Spleen (tissue), 7 donors: ENCODE results near the gene GKN1.

Experiments used
- CTCF ChIP-seq, 11 experiments: fragments of 200-600 bp in 7 of 11; fragments of 450-650 bp in 4 of 11; sonication (generic) in 4 of 11; IDR thresholded peaks in 8 of 11; conservative IDR thresholded peaks in 3 of 11; 1 replicate in 7 of 11; 2 replicates in 4 of 11; pipeline versions ENCODE4 v1.4.0 to v1.8.0; 2016 to 2021; ENCODE audit warnings: antibody characterized with exemption in 11 of 11, inconsistent platforms in 4 of 11, mild to moderate bottlenecking in 1 of 11
- POLR2A ChIP-seq, 3 donors: fragments of 450-650 bp; IDR thresholded peaks; one replicate each; pipeline ENCODE4 v1.5.1; 2017; ENCODE audit warnings: antibody characterized with exemption in 3 of 3, mild to moderate bottlenecking in 1 of 3
- POLR2AphosphoS5 ChIP-seq, 3 donors: sonication (generic); formaldehyde crosslinking; IDR thresholded peaks; one replicate each; pipeline ENCODE4 v1.5.1; 2017; ENCODE audit warnings: antibody characterized with exemption in 3 of 3
- donor health status: DM: no; HTN: no; CAD: no; lungs with moderate emphysema.
- donor health status: DM: no; HTN: no; CAD: no.
- donor health status: DM: no; HTN: no; CAD: no.

DNA sequence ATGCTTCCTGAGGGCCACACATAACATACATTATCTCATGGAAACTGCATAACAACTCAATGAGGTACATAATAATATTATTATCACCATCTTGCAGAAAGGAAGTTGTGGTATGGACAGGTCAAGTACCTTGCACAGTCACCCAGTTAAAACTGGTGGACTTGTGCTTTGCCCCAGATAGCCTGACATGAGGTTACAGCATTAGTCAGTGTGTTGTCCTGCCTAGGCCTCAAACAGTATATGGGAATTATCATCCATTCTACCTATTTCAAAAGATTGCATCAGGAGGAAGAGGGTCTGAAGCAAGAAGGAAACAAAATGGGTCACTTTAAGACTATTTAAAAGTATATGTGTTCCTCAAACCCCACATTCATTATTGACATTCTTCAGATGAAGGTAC is 33.2 kb downstream of the GKN1 start:
- TF ChIP-seq CTCF (IDR thresholded peaks at IDR 0.05 in 8 of 11, conservative IDR thresholded peaks at IDR 0.05 in 3 of 11) (no peak), POLR2AphosphoS5 (IDR thresholded peaks at IDR 0.05) (no peak), POLR2A (IDR thresholded peaks at IDR 0.05) (no peak)
